ENCODE measurements around the gene EIF2AK3.

- TF ChIP-seq CTCF (IDR thresholded peaks at IDR 0.05) (no peak), POLR2A (IDR thresholded peaks at IDR 0.05) (no peak)
Measured at GRCh38 chr2:88517759-88518201, 109.5 kb downstream of the EIF2AK3 start.

Data from uterus (tissue), 2 donors.